HUES64 (cell line): ENCODE data around the gene HMCES.
"Not testable (repeated sequence)": the region's sequence is repeated elsewhere in the genome, so short reads cannot be mapped to it uniquely, and the experiment has no call there.

Source experiments
- H3K27ac ChIP-seq: 2 replicates; pipeline ENCODE4 v1.7.0; 2013; ENCODE audit warnings: low read depth, low read length, inconsistent platforms
- H3K27me3 ChIP-seq: 2 replicates; pipeline ENCODE4 v1.6.1; 2013; ENCODE audit warnings: mild to moderate bottlenecking, low read length; ENCODE audit not compliant: insufficient read depth
- H3K36me3 ChIP-seq: 2 replicates; pipeline ENCODE4 v1.6.1; 2013; ENCODE audit warnings: mild to moderate bottlenecking, low read length; ENCODE audit not compliant: insufficient read depth
- H3K4me1 ChIP-seq: 2 replicates; pipeline ENCODE4 v1.6.1; 2013; ENCODE audit warnings: mild to moderate bottlenecking, low read length, moderate library complexity; ENCODE audit not compliant: insufficient read depth
- H3K4me3 ChIP-seq: 2 replicates; pipeline ENCODE4 v1.5.1; 2013; ENCODE audit warnings: mild to moderate bottlenecking, low read length, moderate library complexity
- H3K9ac ChIP-seq: 2 replicates; pipeline ENCODE4 v1.6.1; 2013; ENCODE audit warnings: mild to moderate bottlenecking, low read depth, low read length
- H3K9me3 ChIP-seq: 2 replicates; pipeline ENCODE4 v1.6.1; 2013; ENCODE audit warnings: low read depth, low read length; ENCODE audit not compliant: insufficient read depth
- WGBS: fragments of 150-250, 120-280 bp; methylation state at CpG from one replicate; pipeline ENCODE4 v1.1.7; 2013; ENCODE audit warnings: missing lambda C conversion rate; 5-methylcytosine and 5-hydroxymethylcytosine counted together

Gene HMCES

GRCh38 chr3:129260606-129261005 lies 18.1 kb upstream of the HMCES start:
- H3K27me3 ChIP-seq, result no peaks in the 10 kb centered on the region
- H3K4me3 ChIP-seq, result no peak overlapping the region
- peaks cover 94% of the 10 kb centered on the region for H3K36me3 ChIP-seq
- no peaks in the 10 kb centered on the region for H3K9me3 ChIP-seq
- H3K9ac ChIP-seq, result no peak overlapping the region
- WGBS, result 97% methylated on average over 11 of the region's 11 CpGs
- no peaks in the 10 kb centered on the region for H3K4me1 ChIP-seq
- H3K27ac ChIP-seq, result no peak overlapping the region

GRCh38 chr3:129261894-129262293 lies 16.8 kb upstream of the HMCES start:
- Histone ChIP-seq H3K4me3 (no peak overlapping the region), H3K9ac (no peak overlapping the region), H3K9me3 (no peaks in the 10 kb centered on the region), H3K36me3 (peaks cover 94% of the 10 kb centered on the region), H3K4me1 (no peaks in the 10 kb centered on the region), H3K27me3 (no peaks in the 10 kb centered on the region), H3K27ac (no peak overlapping the region)
- 93% methylated on average over 3 of the region's 3 CpGs for WGBS

- Histone ChIP-seq H3K4me3 (no peak overlapping the region), H3K27me3 (no peaks in the 10 kb centered on the region), H3K4me1 (no peaks in the 10 kb centered on the region), H3K9ac (no peak overlapping the region), H3K27ac (no peak overlapping the region), H3K9me3 (no peaks in the 10 kb centered on the region), H3K36me3 (peaks cover 93% of the 10 kb centered on the region)
- WGBS, result 91% methylated on average over 6 of the region's 6 CpGs
Measured at GRCh38 chr3:129263161-129263910, 15.3 kb upstream of the HMCES start.

- not testable (repeated sequence) for H3K9me3 ChIP-seq, H3K27ac ChIP-seq, H3K27me3 ChIP-seq, H3K4me1 ChIP-seq, H3K4me3 ChIP-seq, H3K9ac ChIP-seq
- 100% methylated on average over 6 of the region's 6 CpGs for WGBS
- peaks cover 95% of the 10 kb centered on the region for H3K36me3 ChIP-seq
Measured at GRCh38 chr3:129264994-129265393, 13.7 kb upstream of the HMCES start.

GRCh38 chr3:129266651-129267050 lies 12.0 kb upstream of the HMCES start:
- Histone ChIP-seq H3K9ac (no peak overlapping the region), H3K4me3 (no peak overlapping the region), H3K27ac (no peak overlapping the region), H3K9me3 (no peaks in the 10 kb centered on the region), H3K4me1 (no peaks in the 10 kb centered on the region), H3K27me3 (no peaks in the 10 kb centered on the region), H3K36me3 (peaks cover 95% of the 10 kb centered on the region)
- 94% methylated on average over 4 of the region's 4 CpGs for WGBS

- 98% methylated on average over 4 of the region's 4 CpGs for WGBS
- Histone ChIP-seq H3K4me1 (no peaks in the 10 kb centered on the region), H3K9ac (no peak overlapping the region), H3K4me3 (no peak overlapping the region), H3K9me3 (no peaks in the 10 kb centered on the region), H3K27ac (no peak overlapping the region), H3K36me3 (peaks cover 98% of the 10 kb centered on the region), H3K27me3 (no peaks in the 10 kb centered on the region)
Measured at GRCh38 chr3:129268396-129268795, 10.3 kb upstream of the HMCES start.

- peaks cover 99% of the 10 kb centered on the region for H3K36me3 ChIP-seq
- WGBS, result 95% methylated on average over 11 of the region's 11 CpGs
Measured at GRCh38 chr3:129271674-129272073, 7.0 kb upstream of the HMCES start.

GRCh38 chr3:129276385-129276784 lies 2.3 kb upstream of the HMCES start:
- peaks cover 60% of the 10 kb centered on the region for H3K36me3 ChIP-seq
- H3K4me1 ChIP-seq, result peaks cover 16% of the 10 kb centered on the region
- no peak overlapping the region for H3K27ac ChIP-seq
- 87% methylated on average over 2 of the region's 2 CpGs for WGBS
- H3K9me3 ChIP-seq, result no peaks in the 10 kb centered on the region
- no peak overlapping the region for H3K4me3 ChIP-seq
- H3K27me3 ChIP-seq, result no peaks in the 10 kb centered on the region
- no peak overlapping the region for H3K9ac ChIP-seq

More at GRCh38 chr3:129271674-129272073, 7.0 kb upstream of the HMCES start:
- H3K9me3 ChIP-seq, result no peaks in the 10 kb centered on the region
- no peaks in the 10 kb centered on the region for H3K4me1 ChIP-seq
- H3K9ac ChIP-seq, result no peak overlapping the region
- no peak overlapping the region for H3K4me3 ChIP-seq
- no peak overlapping the region for H3K27ac ChIP-seq
- no peaks in the 10 kb centered on the region for H3K27me3 ChIP-seq

- peaks cover 45% of the 10 kb centered on the region for H3K36me3 ChIP-seq
- peaks cover 16% of the 10 kb centered on the region for H3K4me1 ChIP-seq
- 68% methylated on average over 9 of the region's 11 CpGs for WGBS
- peak overlapping the region; percentile 95 for H3K27ac ChIP-seq
- H3K9me3 ChIP-seq, result no peaks in the 10 kb centered on the region
- H3K4me3 ChIP-seq, result peak overlapping the region; percentile 74
- H3K27me3 ChIP-seq, result no peaks in the 10 kb centered on the region
- H3K9ac ChIP-seq, result peak overlapping the region; percentile 91
Measured at GRCh38 chr3:129277829-129278271, 820 bp upstream of the HMCES start.

- whole genome bisulfite sequencing, result under 1% methylated on average over 82 of the region's 82 CpGs
- Histone ChIP-seq H3K27ac (peak overlapping the region; percentile 95; the same call in 1 of the 2 replicates), H3K9me3 (no peaks in the 10 kb centered on the region), H3K36me3 (peaks cover 32% of the 10 kb centered on the region), H3K27me3 (no peaks in the 10 kb centered on the region), H3K9ac (peak overlapping the region; percentile 73), H3K4me1 (peaks cover 16% of the 10 kb centered on the region), H3K4me3 (peak overlapping the region; percentile 74)
Measured at GRCh38 chr3:129278966-129279906, 566 bp downstream of the HMCES start.

- 96% methylated on average over 2 of the region's 2 CpGs for WGBS
- H3K4me1 ChIP-seq, result peaks cover 16% of the 10 kb centered on the region
- H3K9me3 ChIP-seq, result no peaks in the 10 kb centered on the region
- H3K27ac ChIP-seq, result no peak overlapping the region
- H3K4me3 ChIP-seq, result peak overlapping the region; percentile 74
- H3K27me3 ChIP-seq, result no peaks in the 10 kb centered on the region
- H3K36me3 ChIP-seq, result peaks cover 22% of the 10 kb centered on the region
- no peak overlapping the region for H3K9ac ChIP-seq
Measured at GRCh38 chr3:129280183-129280582, 1.5 kb downstream of the HMCES start.
